Vagina (tissue), 2 donors: ENCODE measurements around the gene MYO10.

Experiments
- CTCF ChIP-seq, 3 experiments: fragments of 450-650 bp in 2 of 3; fragments of 200-600 bp in 1 of 3; sonication (generic) in 1 of 3; IDR thresholded peaks; one replicate each; pipeline ENCODE4 v1.5.1; 2017 to 2019; ENCODE audit warnings: antibody characterized with exemption in 3 of 3, mild to moderate bottlenecking in 2 of 3, moderate library complexity in 2 of 3
- POLR2A ChIP-seq, 2 donors: fragments of 450-650 bp; IDR thresholded peaks; one replicate each; pipeline ENCODE4 v1.6.1; 2017; ENCODE audit warnings: antibody characterized with exemption in 2 of 2, mild to moderate bottlenecking in 2 of 2, moderate library complexity in 2 of 2
- POLR2AphosphoS5 ChIP-seq, 2 donors: sonication (generic); formaldehyde crosslinking; IDR thresholded peaks; one replicate each; pipeline ENCODE4 v1.9.0; 2017; ENCODE audit warnings: antibody characterized with exemption in 2 of 2, mild to moderate bottlenecking in 2 of 2, low read depth in 1 of 2; ENCODE audit not compliant: insufficient read depth in 1 of 2

- TF ChIP-seq CTCF (IDR thresholded peaks at IDR 0.05) (no peak), POLR2AphosphoS5 (IDR thresholded peaks at IDR 0.05; ENCODE audit: insufficient read depth in 1 of 2, low read depth in 1 of 2) (no peak), POLR2A (IDR thresholded peaks at IDR 0.05) (no peak)
Observed at GRCh38 chr5:16749626-16750025, 186.5 kb downstream of the MYO10 start.
